KOPT-K1 (cell line): ENCODE results near the gene TMEM18.
A peak's percentile ranks its signal among the peaks of the same experiment; 100 is the strongest.

Experiments
- H3K27ac ChIP-seq: fragments of 200-600 bp; sonication (generic); 2 replicates; pipeline ENCODE4 v1.5.1; 2016; ENCODE audit warnings: antibody characterized with exemption, mild to moderate bottlenecking, low read depth, low read length; ENCODE audit not compliant: poor library complexity, severe bottlenecking
- H3K36me3 ChIP-seq: fragments of 200-600 bp; sonication (generic); 2 replicates; pipeline ENCODE4 v1.5.1; 2017; ENCODE audit warnings: antibody characterized with exemption, mild to moderate bottlenecking, low read length, moderate library complexity; ENCODE audit not compliant: insufficient read depth
- H3K9me3 ChIP-seq: fragments of 200-600 bp; sonication (generic); 2 replicates; pipeline ENCODE4 v1.5.1; 2017; ENCODE audit warnings: antibody characterized with exemption, low read length, mild to moderate bottlenecking; ENCODE audit not compliant: insufficient read depth, poor library complexity, severe bottlenecking

Gene TMEM18

GRCh38 chr2:643334-643733 lies 33.9 kb downstream of the TMEM18 start:
- Histone ChIP-seq H3K36me3 (no peaks in the 10 kb centered on the region), H3K9me3 (no peaks in the 10 kb centered on the region), H3K27ac (no peak overlapping the region)

GRCh38 chr2:641872-642815 lies 35.1 kb downstream of the TMEM18 start:
- H3K36me3 ChIP-seq, result no peaks in the 10 kb centered on the region
- H3K27ac ChIP-seq, result no peak overlapping the region
- no peaks in the 10 kb centered on the region for H3K9me3 ChIP-seq

- Histone ChIP-seq H3K27ac (no peak overlapping the region), H3K36me3 (no peaks in the 10 kb centered on the region), H3K9me3 (no peaks in the 10 kb centered on the region)
Measured at GRCh38 chr2:641164-641871, 35.9 kb downstream of the TMEM18 start.

- Histone ChIP-seq H3K36me3 (no peaks in the 10 kb centered on the region), H3K27ac (no peak overlapping the region), H3K9me3 (no peaks in the 10 kb centered on the region)
Measured at GRCh38 chr2:639703-640102, 37.5 kb downstream of the TMEM18 start.

GRCh38 chr2:637804-638203 lies 39.4 kb downstream of the TMEM18 start:
- Histone ChIP-seq H3K9me3 (no peaks in the 10 kb centered on the region), H3K27ac (no peak overlapping the region)

GRCh38 chr2:637406-637776 lies 39.8 kb downstream of the TMEM18 start:
- Histone ChIP-seq H3K27ac (no peak overlapping the region), H3K36me3 (no peaks in the 10 kb centered on the region), H3K9me3 (no peaks in the 10 kb centered on the region)

More at GRCh38 chr2:637804-638203, 39.4 kb downstream of the TMEM18 start:
- no peaks in the 10 kb centered on the region for H3K36me3 ChIP-seq

- H3K36me3 ChIP-seq, result no peaks in the 10 kb centered on the region
Measured at GRCh38 chr2:636641-637405, 40.4 kb downstream of the TMEM18 start.

GRCh38 chr2:635687-636621 lies 41.3 kb downstream of the TMEM18 start:
- Histone ChIP-seq H3K9me3 (no peaks in the 10 kb centered on the region), H3K36me3 (no peaks in the 10 kb centered on the region), H3K27ac (no peak overlapping the region)

More at GRCh38 chr2:636641-637405, 40.4 kb downstream of the TMEM18 start:
- Histone ChIP-seq H3K27ac (peak overlapping the region; percentile 39), H3K9me3 (no peaks in the 10 kb centered on the region)

GRCh38 chr2:634636-635388 lies 42.4 kb downstream of the TMEM18 start:
- Histone ChIP-seq H3K27ac (no peak overlapping the region), H3K36me3 (no peaks in the 10 kb centered on the region), H3K9me3 (no peaks in the 10 kb centered on the region)

- no peak overlapping the region for H3K27ac ChIP-seq
- no peaks in the 10 kb centered on the region for H3K36me3 ChIP-seq
- H3K9me3 ChIP-seq, result no peaks in the 10 kb centered on the region
Measured at GRCh38 chr2:634041-634440, 43.2 kb downstream of the TMEM18 start.

- no peaks in the 10 kb centered on the region for H3K9me3 ChIP-seq
- no peak overlapping the region for H3K27ac ChIP-seq
- no peaks in the 10 kb centered on the region for H3K36me3 ChIP-seq
Measured at GRCh38 chr2:633371-633770, 43.8 kb downstream of the TMEM18 start.

GRCh38 chr2:632471-632870 lies 44.7 kb downstream of the TMEM18 start:
- Histone ChIP-seq H3K36me3 (no peaks in the 10 kb centered on the region), H3K9me3 (no peaks in the 10 kb centered on the region), H3K27ac (no peak overlapping the region)

GRCh38 chr2:631741-632140 lies 45.5 kb downstream of the TMEM18 start:
- Histone ChIP-seq H3K36me3 (no peaks in the 10 kb centered on the region), H3K27ac (no peak overlapping the region), H3K9me3 (no peaks in the 10 kb centered on the region)
